Motor neuron (in vitro differentiated cells): Measurements from ENCODE around the gene AMPH. TPM values are rescaled to one million over a fixed set of nuclear protein-coding genes. Genes with fewer than 3 reads are reported as not detected.

ENCODE experiments used
- ATAC-seq, 8 experiments: fragments of 200-7000 bp; cut with Tn5 transposase; replicated peaks in 6 of 8; 2 replicates each; pipeline ENCODE4 v1.8.0; 2021; ENCODE audit warnings: mild to moderate bottlenecking in 8 of 8, moderate library complexity in 8 of 8
- H3K27ac ChIP-seq, 2 donors: fragments of 250-450 bp; sonication (Bioruptor Pico); 2 replicates each; pipeline ENCODE4 v1.9.0; 2021; ENCODE audit warnings: antibody characterized with exemption in 2 of 2, mild to moderate bottlenecking in 2 of 2, moderate library complexity in 1 of 2
- H3K4me1 ChIP-seq, 2 donors: fragments of 250-450 bp; sonication (Bioruptor Pico); replicated peaks in 1 of 2; 2 replicates each; pipeline ENCODE4 v1.6.1; 2021; ENCODE audit warnings: antibody characterized with exemption in 2 of 2, mild to moderate bottlenecking in 2 of 2, moderate library complexity in 1 of 2
- H3K4me3 ChIP-seq, 5 donors: fragments of 250-450 bp; sonication (Bioruptor Pico); 2 replicates each; pipeline ENCODE4 v1.9.0; 2021; ENCODE audit warnings: antibody characterized with exemption in 5 of 5, mild to moderate bottlenecking in 5 of 5, moderate library complexity in 4 of 5
- WGBS, 10 experiments: fragments of 450-650 bp; shearing (Covaris generic); methylation state at CpG; one replicate each; pipeline ENCODE4 v1.0.0; 2022; 5-methylcytosine and 5-hydroxymethylcytosine counted together
- in situ Hi-C, 9 experiments: fragments of 400-800 bp; cut with MboI; loops; one replicate each; pipeline ENCODE4 v1.15.0; 2021; ENCODE audit warnings: low sequenced_read_pairs in 9 of 9, low pct_unique_long_range_greater_than_20kb in 2 of 9; ENCODE audit not compliant: unreplicated experiment in 9 of 9
- total RNA-seq, 8 experiments: library from RNA; unstranded; fragments of 300-600 nt; gene quantifications; 2 replicates each; pipeline versions ENCODE4 v1.2.3 to v1.2.4, GENCODE V29; 2022

Gene AMPH
- total RNA-seq, 8 experiments from 2014 or later, result 0.66 to 37.5 (median 22.1) TPM

DNA sequence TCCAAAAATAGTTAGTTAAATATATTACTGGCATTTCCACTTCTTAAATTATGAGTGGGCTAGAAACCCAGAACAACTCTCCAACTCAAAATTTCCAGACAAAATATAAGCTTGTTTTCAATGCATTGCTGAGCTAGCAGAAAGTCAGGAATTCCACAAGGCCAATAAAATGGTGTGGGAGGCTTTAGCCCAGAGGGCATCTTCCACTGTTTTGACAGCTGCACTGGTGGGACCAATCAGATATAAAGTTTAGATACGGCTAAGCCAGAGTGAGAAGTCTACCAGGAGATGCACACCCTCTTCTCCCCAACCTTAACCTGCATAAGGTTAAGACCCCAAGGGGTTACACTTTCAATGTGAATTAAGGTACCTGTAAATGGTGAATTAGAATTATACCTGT is 76.6 kb downstream of the AMPH start:
- H3K4me1 ChIP-seq, result peaks cover 3 to 6% of the 10 kb centered on the region in 2 donors
- no peak overlapping the region for H3K4me3 ChIP-seq
- no peak overlapping the region for H3K27ac ChIP-seq
- ATAC-seq, result peak in 1 of 8 experiments; percentile 45
- 10 to 100% (median 86%) methylated on average over 1 of the region's 1 CpG; no CpG with 5 or more reads in 7 of the 10 experiments for WGBS, 10 experiments
- in situ Hi-C loops, result no loop called here

DNA sequence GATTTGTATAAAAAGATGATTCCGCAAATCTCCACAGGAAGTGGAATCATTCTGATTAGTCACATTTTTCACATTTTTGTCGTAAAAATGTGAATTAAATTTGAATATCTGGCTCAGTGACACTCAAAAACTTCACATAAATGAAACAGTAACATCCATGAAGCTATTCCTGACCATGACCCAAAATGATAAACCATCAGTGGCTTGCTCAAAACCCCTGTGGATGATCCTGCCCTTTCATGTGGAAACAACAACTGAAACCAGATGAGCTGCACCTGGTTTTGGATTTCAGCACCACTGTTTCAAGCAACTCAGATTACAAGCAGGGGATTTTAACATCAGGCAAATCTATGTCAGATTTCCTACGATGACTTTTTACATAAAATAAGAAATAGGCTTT is 80.3 kb downstream of the AMPH start:
- ATAC-seq, result no peak
- in situ Hi-C loops, result no loop called here
- Histone ChIP-seq H3K4me1 (no peaks in the 10 kb centered on the region), H3K4me3 (no peak overlapping the region), H3K27ac (no peak overlapping the region)
- WGBS, 10 experiments, result 8 to 80% (median 53%) methylated on average over 1 to 3 of the region's 3 CpGs; no CpG with 5 or more reads in 1 of the 10 experiments

DNA sequence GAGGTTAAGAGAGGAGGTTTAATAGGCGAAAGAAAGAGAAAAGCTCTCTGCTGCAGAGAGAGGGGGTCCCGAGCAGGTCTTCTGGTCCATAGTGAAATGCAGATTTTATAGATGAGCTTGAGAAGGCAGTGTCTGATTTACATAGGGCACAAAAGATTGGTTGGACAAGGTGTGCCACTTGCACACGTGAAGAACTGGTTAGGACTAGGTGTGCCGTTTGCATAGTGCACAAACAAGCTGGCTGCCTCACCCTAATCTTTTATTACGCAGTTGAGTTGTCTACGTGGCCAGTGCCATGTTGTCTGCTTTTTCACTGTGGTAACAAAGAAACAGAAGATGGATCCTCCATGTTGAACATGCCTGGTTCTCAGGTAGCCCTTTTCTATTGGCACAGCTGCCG is 82.6 kb downstream of the AMPH start:
- ATAC-seq, result no peak
- H3K27ac ChIP-seq, result no peak overlapping the region
- no peak overlapping the region for H3K4me3 ChIP-seq
- in situ Hi-C loops, result no loop called here
- 50 to 100% (median 83%) methylated on average over 1 to 5 of the region's 7 CpGs; no CpG with 5 or more reads in 3 of the 10 experiments for WGBS, 10 experiments
- no peaks in the 10 kb centered on the region for H3K4me1 ChIP-seq

DNA sequence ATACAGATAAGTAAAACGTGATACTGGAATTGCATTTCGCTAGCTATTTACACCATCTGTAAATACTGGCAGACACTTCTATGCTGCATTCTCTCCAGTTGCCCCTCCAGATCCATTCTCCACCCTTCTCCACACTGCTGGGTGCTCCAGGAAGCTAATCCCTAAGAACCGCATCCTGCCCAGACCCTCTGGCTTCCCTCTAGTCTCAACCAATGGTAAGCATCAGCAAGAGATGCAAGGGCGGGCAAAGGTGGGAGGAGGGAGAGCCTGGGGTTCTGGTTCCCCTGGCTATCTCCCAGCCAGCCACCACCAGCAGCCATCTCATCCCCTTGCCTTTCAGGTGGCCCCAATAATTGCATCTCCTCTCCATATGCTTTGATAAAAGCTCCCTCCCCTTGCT is 84.4 kb downstream of the AMPH start:
- Histone ChIP-seq H3K27ac (no peak overlapping the region), H3K4me1 (no peaks in the 10 kb centered on the region), H3K4me3 (no peak overlapping the region)
- 50 to 100% (median 67%) methylated on average over 1 to 4 of the region's 4 CpGs; no CpG with 5 or more reads in 4 of the 10 experiments for WGBS, 10 experiments
- in situ Hi-C loops, result no loop called here
- ATAC-seq, result no peak

DNA sequence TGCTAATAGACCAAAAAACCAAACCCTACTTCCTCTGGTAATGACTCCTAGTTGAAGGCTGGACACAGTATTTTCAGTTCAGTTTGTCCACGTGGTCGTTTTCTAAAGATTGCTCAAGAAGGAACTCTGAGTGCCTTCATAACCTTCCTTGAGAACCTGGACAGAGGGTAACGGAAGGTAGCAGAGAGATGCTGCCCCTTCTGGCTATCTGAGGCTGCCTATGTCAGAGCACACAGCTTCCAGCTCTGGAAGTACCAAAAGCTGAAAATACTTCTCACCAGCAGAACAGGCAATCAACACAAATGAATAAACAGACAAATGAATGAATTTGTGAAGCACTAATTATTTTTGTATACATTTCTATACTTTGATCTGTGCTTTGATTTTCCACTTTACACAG is 85.2 kb downstream of the AMPH start:
- Histone ChIP-seq H3K4me1 (no peaks in the 10 kb centered on the region), H3K27ac (no peak overlapping the region), H3K4me3 (no peak overlapping the region)
- in situ Hi-C loops, result no loop called here
- WGBS, 10 experiments, result 17 to 87% (median 76%) methylated on average over 1 to 3 of the region's 3 CpGs; no CpG with 5 or more reads in 3 of the 10 experiments
- ATAC-seq, result no peak

DNA sequence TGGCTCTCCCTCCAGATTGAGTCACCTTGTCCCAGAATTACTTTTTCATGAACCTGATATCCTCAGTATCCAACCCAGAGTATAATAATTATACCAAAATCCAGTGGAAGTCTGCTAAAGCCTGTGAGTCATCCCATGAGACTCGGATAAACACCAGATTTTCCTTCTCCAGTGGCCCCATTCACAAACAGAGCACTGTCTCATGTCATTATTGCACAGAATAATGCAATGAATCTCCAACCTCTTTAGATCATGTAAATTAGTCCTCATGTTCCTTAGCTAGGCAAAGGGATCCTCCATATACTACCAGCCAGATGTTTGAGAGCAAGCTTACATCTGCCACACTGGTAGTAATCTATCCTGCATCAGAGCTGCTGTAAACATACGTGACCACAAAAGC is 89.0 kb downstream of the AMPH start:
- Histone ChIP-seq H3K4me3 (no peak overlapping the region), H3K27ac (no peak overlapping the region), H3K4me1 (no peaks in the 10 kb centered on the region)
- WGBS, 10 experiments, result 0 to 100% (median 52%) methylated on average over 1 to 2 of the region's 2 CpGs; no CpG with 5 or more reads in 2 of the 10 experiments
- peak in 1 of 8 experiments; percentile 24 for ATAC-seq
- in situ Hi-C loops, result no loop called here

DNA sequence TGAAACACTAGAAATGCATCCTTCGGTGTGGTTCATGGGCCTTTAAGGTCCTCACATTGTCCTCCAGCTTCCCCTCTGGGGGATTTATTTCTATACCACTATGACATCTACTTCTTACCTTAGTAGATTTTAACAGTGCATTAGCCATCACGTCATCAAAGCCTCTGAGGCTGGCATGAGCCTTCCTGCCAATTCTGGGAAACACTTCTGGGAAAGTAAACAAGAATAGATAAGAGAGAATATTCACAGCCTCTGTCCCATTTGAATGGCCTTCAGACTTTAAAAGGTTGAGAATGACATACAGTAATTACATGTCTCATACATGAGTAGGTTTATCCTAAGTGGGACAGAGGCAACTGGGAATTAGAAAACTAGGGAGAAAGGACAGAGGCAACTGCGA is 89.7 kb downstream of the AMPH start:
- H3K4me1 ChIP-seq, result no peaks in the 10 kb centered on the region
- ATAC-seq, result peak in 1 of 8 experiments; percentile 24
- in situ Hi-C loops, result no loop called here
- H3K27ac ChIP-seq, result no peak overlapping the region
- 30 to 100% (median 90%) methylated on average over 1 to 3 of the region's 3 CpGs; no CpG with 5 or more reads in 2 of the 10 experiments for WGBS, 10 experiments
- H3K4me3 ChIP-seq, result no peak overlapping the region

DNA sequence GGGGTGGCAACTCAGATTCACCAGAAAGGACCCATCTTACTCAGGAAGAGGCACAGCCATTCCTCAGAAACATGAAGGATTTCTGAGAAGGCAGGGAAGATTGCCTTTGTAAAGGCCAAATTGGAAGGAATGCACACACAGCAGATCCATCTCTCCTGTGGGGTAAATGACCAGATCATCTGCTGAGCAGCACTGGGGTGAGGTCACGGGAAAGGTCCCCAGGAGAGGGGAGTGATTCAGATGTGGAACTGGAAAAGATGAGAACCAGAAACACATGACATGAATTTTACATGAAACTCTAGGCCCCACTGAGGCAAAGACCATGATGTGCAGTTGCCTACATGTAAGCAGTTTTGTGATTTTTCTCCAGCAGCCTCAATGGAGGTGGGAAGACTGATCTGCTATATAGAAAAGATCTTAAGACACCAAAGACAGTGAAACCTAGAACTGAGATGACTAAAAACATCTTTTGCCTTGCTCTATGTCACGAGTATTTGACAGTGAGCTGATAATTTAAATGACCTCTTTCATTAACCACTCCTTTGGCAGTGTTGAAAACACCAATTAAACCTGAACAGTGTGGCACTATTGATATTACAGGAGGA is 91.6 kb downstream of the AMPH start:
- in situ Hi-C loops, result no loop called here
- no peak overlapping the region for H3K4me3 ChIP-seq
- H3K27ac ChIP-seq, result no peak overlapping the region
- no peaks in the 10 kb centered on the region for H3K4me1 ChIP-seq
- WGBS, 10 experiments, result 43 to 100% (median 83%) methylated on average over 1 to 2 of the region's 2 CpGs; no CpG with 5 or more reads in 1 of the 10 experiments
- no peak for ATAC-seq

DNA sequence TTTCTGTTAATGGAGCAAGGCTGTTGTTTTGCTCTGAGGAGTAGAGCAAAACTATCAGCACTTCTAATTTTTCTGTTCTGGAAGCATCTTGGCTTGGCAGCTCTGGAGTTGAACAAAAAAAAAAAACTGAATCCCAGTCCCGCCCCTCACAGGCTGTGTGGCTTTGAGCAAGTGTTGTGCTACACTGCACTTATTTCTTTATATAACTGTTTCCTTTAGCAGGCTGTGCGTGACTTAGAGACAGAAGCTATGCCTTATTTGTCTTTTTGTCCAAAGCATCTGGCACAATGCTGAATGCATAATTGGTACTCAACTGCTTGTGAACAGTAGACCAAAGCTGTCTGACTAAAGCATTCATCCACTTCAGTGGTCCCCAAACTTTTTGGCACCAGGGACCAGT is 96.1 kb downstream of the AMPH start:
- in situ Hi-C loops, result no loop called here
- Histone ChIP-seq H3K27ac (no peak overlapping the region), H3K4me3 (no peak overlapping the region), H3K4me1 (no peaks in the 10 kb centered on the region)
- ATAC-seq, result peak in 2 of 8 experiments; percentile 25 to 37
- WGBS, 10 experiments, result 37 to 100% (median 72%) methylated on average over 1 to 2 of the region's 2 CpGs; no CpG with 5 or more reads in 4 of the 10 experiments

DNA sequence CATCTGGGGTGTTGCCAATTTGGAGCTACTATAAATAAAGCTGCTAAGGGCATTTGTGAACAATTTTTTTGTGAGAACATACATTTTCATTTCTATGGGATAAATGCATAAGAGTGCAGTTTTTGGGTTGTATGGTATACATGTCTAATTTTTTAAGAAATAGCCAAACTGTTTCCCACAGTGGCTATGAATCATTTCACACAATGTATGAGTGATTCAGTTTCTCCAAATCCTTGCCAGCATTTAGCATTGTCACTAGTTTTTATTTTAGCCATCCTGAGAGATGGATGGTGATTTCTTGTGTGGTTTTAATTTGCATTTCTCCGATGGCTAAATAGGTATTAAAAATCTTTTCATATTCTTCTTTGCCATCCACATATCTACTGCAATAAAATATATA is 105.3 kb downstream of the AMPH start:
- Histone ChIP-seq H3K4me3 (no peak overlapping the region), H3K27ac (no peak overlapping the region), H3K4me1 (peaks cover 0 to 4% of the 10 kb centered on the region in 2 donors)
- WGBS, 10 experiments, result 44 to 100% (median 78%) methylated on average over 1 of the region's 1 CpG; no CpG with 5 or more reads in 3 of the 10 experiments
- in situ Hi-C loops, result no loop called here
- ATAC-seq, result no peak

DNA sequence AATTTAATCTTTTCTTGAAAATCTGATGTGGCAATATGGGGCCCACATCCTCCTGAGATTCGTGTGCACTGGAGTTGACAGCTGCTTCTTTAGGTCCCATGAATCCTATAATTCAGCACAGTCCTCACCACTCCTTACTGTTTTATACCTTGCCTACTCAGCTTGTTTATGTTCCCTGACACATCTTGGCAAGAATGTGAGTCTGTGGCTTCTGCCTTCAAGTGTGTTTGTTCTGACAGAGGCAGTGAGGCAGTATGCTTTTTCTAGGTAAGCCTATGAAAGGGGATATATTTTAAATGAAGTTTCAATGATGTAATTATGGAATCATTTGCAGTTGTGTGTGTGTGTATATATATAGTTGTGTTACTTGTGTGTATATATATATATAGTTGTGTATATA is 106.4 kb downstream of the AMPH start:
- H3K4me1 ChIP-seq, result peaks cover 0 to 4% of the 10 kb centered on the region in 2 donors
- in situ Hi-C loops, result no loop called here
- 50 to 89% (median 76%) methylated on average over 1 of the region's 1 CpG; no CpG with 5 or more reads in 6 of the 10 experiments for WGBS, 10 experiments
- no peak overlapping the region for H3K27ac ChIP-seq
- no peak for ATAC-seq
- no peak overlapping the region for H3K4me3 ChIP-seq

DNA sequence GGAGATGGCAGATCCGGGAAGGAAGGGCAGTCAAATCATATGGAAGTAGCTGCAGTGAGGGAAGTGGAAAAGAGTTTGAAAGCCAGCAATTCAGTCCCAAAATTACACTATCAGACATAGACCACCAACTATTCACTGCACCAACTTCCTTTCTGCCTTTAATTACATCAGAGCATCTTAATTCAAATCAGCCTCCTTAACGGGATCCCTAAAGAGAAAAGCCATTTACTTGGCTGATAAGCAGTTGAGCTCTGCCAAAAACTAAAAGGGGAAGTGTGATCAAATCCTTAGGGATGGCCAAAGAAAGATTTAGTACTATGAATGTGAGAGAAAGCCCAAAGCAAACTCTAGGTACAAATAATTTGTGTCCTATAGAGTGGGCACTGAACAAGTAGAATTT is 110.4 kb downstream of the AMPH start:
- WGBS, 10 experiments, result 0 to 100% (median 83%) methylated on average over 1 to 2 of the region's 2 CpGs
- in situ Hi-C loops, result no loop called here
- no peak overlapping the region for H3K4me3 ChIP-seq

DNA sequence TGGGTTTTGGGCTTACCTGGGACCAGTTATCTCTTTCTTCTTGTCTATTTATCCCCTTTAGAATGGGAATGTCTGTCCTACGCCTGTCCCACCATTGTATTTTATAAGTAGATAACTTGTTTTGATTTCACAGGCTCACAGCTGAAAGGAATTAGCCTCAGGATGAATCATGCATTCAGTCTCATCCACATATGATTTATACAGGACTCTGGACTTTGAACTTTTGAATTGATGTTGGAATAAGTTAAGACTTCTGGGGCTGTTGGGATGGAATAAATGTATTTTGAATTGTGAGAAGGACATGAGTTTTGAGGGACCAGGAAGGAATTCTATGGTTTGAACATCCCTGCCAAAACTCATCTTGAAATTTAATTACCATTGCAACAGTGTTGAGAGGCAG is 112.6 kb downstream of the AMPH start:
- no peak overlapping the region for H3K4me3 ChIP-seq
- H3K27ac ChIP-seq, result no peak overlapping the region
- ATAC-seq, result no peak
- in situ Hi-C loops, result no loop called here
- no peaks in the 10 kb centered on the region for H3K4me1 ChIP-seq
- 14 to 100% (median 72%) methylated on average over 1 of the region's 1 CpG; no CpG with 5 or more reads in 2 of the 10 experiments for WGBS, 10 experiments

More for the DNA sequence above, 110.4 kb downstream of the AMPH start:
- no peak for ATAC-seq
- Histone ChIP-seq H3K4me1 (no peaks in the 10 kb centered on the region), H3K27ac (no peak overlapping the region)

DNA sequence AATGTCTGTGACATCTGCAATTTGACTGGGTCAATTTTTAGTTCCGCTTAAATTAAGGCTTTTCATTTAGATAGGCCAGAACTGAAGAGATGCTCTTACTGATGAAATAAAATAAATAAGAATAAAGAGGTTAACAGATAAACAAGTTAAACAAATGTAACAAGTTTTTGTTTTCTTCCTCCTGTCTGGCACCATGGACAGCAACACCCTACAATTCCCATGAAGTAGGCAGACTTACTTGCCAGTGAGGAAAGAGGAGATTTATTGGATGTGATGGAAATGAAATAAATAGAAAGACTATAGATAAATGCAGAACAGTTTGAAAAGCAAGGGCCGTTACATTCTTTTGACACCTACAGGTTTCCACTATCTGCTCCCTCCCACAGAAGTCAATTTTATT is 118.5 kb downstream of the AMPH start:
- 56 to 100% (median 92%) methylated on average over 1 to 2 of the region's 2 CpGs; no CpG with 5 or more reads in 1 of the 10 experiments for WGBS, 10 experiments
- in situ Hi-C loops, result no loop called here
- H3K27ac ChIP-seq, result no peak overlapping the region
- no peak overlapping the region for H3K4me3 ChIP-seq
- H3K4me1 ChIP-seq, result no peaks in the 10 kb centered on the region
- no peak for ATAC-seq
